ENCODE results near the gene AGPAT4.

Gene AGPAT4

DNA sequence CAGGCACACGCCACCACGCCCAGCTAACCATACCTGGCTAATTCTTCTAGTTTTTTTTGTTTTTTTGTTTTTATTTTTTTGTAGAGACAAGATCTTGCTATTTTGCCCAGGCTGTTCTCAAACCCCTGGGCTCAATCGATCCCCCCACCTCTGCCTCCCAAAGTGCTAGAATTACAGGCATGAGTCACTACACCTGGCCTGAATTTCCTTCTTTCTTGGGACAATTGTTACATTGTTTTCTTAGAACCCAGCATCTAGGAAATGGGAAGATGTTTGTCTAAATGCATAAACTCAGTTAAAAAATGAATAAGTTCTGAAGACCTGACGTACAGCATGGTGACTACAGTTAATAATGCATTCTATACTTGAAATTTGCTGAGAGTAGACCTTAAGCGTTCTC is 10.8 kb upstream of the AGPAT4 start:
- no CpG with 5 or more reads among the region's 5 CpGs for WGBS, 2 donors (ENCODE audit: extremely low coverage in 2 of 2, insufficient read length in 2 of 2, insufficient replicate concordance in 1 of 2)
- H3K27ac ChIP-seq (replicated peaks; ENCODE audit: low read length) = no peak overlapping the region
- H3K4ac ChIP-seq (ENCODE audit: low read length) = no peak overlapping the region
- H3K18ac ChIP-seq (ENCODE audit: low read length) = no peak overlapping the region
- no peak overlapping the region for H2AK5ac ChIP-seq (ENCODE audit: low read depth, low read length)
- H3K79me1 ChIP-seq (ENCODE audit: low read depth, low read length) = no peaks in the 10 kb centered on the region
- DNase-seq (ENCODE audit: low spot score) = no peak
- H2AFZ ChIP-seq (ENCODE audit: low read length) = no peak overlapping the region
- peaks cover 0 to 4% (median 0%) of the 10 kb centered on the region in 3 experiments for H3K27me3 ChIP-seq (ENCODE audit: control insufficient read depth in 3 of 3, insufficient read depth in 3 of 3, low read depth in 1 of 3, low read length in 3 of 3)
- H3K9ac ChIP-seq (ENCODE audit: low read depth, low read length, poor library complexity) = no peak overlapping the region
- H3K14ac ChIP-seq (ENCODE audit: low read length) = no peak overlapping the region
- H2BK15ac ChIP-seq (ENCODE audit: low read length) = no peak overlapping the region
- no peak overlapping the region for H3K23ac ChIP-seq (ENCODE audit: low read depth, low read length, poor library complexity)
- H3K9me3 ChIP-seq (replicated peaks in 1 of 2; ENCODE audit: control insufficient read depth in 2 of 2, insufficient read depth in 1 of 2, low read depth in 1 of 2, low read length in 2 of 2) = peaks cover 0 to 4% of the 10 kb centered on the region in 2 donors
- H2BK12ac ChIP-seq (ENCODE audit: low read length) = no peak overlapping the region
- peaks cover 0 to 3% of the 10 kb centered on the region in 2 donors for H3K4me1 ChIP-seq (ENCODE audit: control insufficient read depth in 2 of 2, insufficient read depth in 1 of 2, low read depth in 1 of 2, low read length in 2 of 2)
- no peak overlapping the region for H3K4me3 ChIP-seq (ENCODE audit: low read length in 2 of 2)
- H3K36me3 ChIP-seq (replicated peaks in 1 of 2; ENCODE audit: control insufficient read depth in 2 of 2, insufficient read depth in 2 of 2, low read length in 2 of 2) = no peaks in the 10 kb centered on the region
- no peak overlapping the region for H4K91ac ChIP-seq (ENCODE audit: low read depth, low read length, poor library complexity)
- no peak overlapping the region for H4K8ac ChIP-seq (ENCODE audit: low read depth, low read length)
- no peak overlapping the region for H2BK5ac ChIP-seq (ENCODE audit: low read length)
- no peak overlapping the region for H2BK120ac ChIP-seq (ENCODE audit: low read depth, low read length)
- no peak overlapping the region for H3K4me2 ChIP-seq (ENCODE audit: insufficient read depth, low read length, poor library complexity, severe bottlenecking)

- Histone ChIP-seq H3K9ac (ENCODE audit: low read depth, low read length, poor library complexity) (no peak overlapping the region), H3K36me3 (replicated peaks in 1 of 2; ENCODE audit: control insufficient read depth in 2 of 2, insufficient read depth in 2 of 2, low read length in 2 of 2) (no peaks in the 10 kb centered on the region), H3K9me3 (replicated peaks in 1 of 2; ENCODE audit: control insufficient read depth in 2 of 2, insufficient read depth in 1 of 2, low read depth in 1 of 2, low read length in 2 of 2) (peaks cover 0 to 4% of the 10 kb centered on the region in 2 donors), H3K4me2 (ENCODE audit: insufficient read depth, low read length, poor library complexity, severe bottlenecking) (no peak overlapping the region), H3K79me1 (ENCODE audit: low read depth, low read length) (no peaks in the 10 kb centered on the region), H3K27ac (replicated peaks; ENCODE audit: low read length) (no peak overlapping the region), H2AFZ (ENCODE audit: low read length) (no peak overlapping the region), H4K8ac (ENCODE audit: low read depth, low read length) (no peak overlapping the region), H3K14ac (ENCODE audit: low read length) (no peak overlapping the region), H3K4ac (ENCODE audit: low read length) (no peak overlapping the region), H3K4me1 (ENCODE audit: control insufficient read depth in 2 of 2, insufficient read depth in 1 of 2, low read depth in 1 of 2, low read length in 2 of 2) (no peaks in the 10 kb centered on the region), H3K27me3 (ENCODE audit: control insufficient read depth in 3 of 3, insufficient read depth in 3 of 3, low read depth in 1 of 3, low read length in 3 of 3) (no peaks in the 10 kb centered on the region), H2AK5ac (ENCODE audit: low read depth, low read length) (no peak overlapping the region), H3K4me3 (ENCODE audit: low read length in 2 of 2) (no peak overlapping the region), H2BK15ac (ENCODE audit: low read length) (no peak overlapping the region), H3K18ac (ENCODE audit: low read length) (no peak overlapping the region), H2BK12ac (ENCODE audit: low read length) (no peak overlapping the region), H3K23ac (ENCODE audit: low read depth, low read length, poor library complexity) (no peak overlapping the region), H2BK5ac (ENCODE audit: low read length) (no peak overlapping the region), H4K91ac (ENCODE audit: low read depth, low read length, poor library complexity) (no peak overlapping the region), H2BK120ac (ENCODE audit: low read depth, low read length) (no peak overlapping the region)
- WGBS, 2 donors (ENCODE audit: extremely low coverage in 2 of 2, insufficient read length in 2 of 2, insufficient replicate concordance in 1 of 2) = no CpG with 5 or more reads among the region's 5 CpGs
- DNase-seq (ENCODE audit: low spot score) = no peak
Observed at GRCh38 chr6:161281092-161281491, 7.2 kb upstream of the AGPAT4 start.

DNA sequence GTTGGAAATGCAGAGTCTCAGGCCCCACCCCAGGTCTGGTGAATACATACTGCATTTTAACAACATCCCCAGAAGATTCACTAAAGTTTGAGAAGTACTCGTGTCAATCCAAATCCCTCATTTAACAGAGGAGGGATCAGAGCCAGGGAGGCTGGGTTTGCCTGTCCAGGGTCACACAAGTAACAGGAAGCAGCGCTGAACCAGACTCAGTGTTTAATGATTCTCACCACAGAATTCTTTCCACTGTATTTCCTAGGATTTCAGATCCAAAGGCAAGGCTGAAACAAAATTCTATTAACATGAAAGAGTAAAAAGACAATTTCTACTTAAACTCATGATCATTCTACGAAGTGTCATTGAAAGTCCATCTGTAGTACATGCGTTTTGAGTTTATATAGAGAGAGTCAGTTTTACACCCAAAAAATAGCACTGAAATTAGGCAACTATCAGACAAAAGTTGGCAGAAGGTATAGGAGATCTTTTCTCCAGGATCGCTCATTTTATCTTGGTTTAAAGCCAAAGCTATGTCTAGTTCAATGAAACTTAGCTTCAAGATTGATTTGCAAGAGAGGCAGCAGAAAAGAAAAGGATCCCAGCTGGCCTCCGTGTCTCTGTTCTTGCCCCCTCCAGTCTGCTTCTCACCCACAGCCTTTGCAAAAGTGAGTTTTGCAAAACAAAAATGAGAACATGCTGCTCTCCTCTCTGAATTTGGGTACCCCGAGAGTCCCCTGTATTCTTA is 6.0 kb upstream of the AGPAT4 start:
- no peak overlapping the region for H3K18ac ChIP-seq (ENCODE audit: low read length)
- WGBS, 2 donors (ENCODE audit: extremely low coverage in 2 of 2, insufficient read length in 2 of 2, insufficient replicate concordance in 1 of 2) = no CpG with 5 or more reads among the region's 7 CpGs
- no peak overlapping the region for H3K4me2 ChIP-seq (ENCODE audit: insufficient read depth, low read length, poor library complexity, severe bottlenecking)
- no peak overlapping the region for H3K14ac ChIP-seq (ENCODE audit: low read length)
- no peak overlapping the region for H3K9ac ChIP-seq (ENCODE audit: low read depth, low read length, poor library complexity)
- H3K79me1 ChIP-seq (ENCODE audit: low read depth, low read length) = no peaks in the 10 kb centered on the region
- H3K27me3 ChIP-seq (ENCODE audit: control insufficient read depth in 3 of 3, insufficient read depth in 3 of 3, low read depth in 1 of 3, low read length in 3 of 3) = no peaks in the 10 kb centered on the region
- H2BK12ac ChIP-seq (ENCODE audit: low read length) = no peak overlapping the region
- H2AK5ac ChIP-seq (ENCODE audit: low read depth, low read length) = no peak overlapping the region
- peaks cover 2 to 4% of the 10 kb centered on the region in 2 donors for H3K4me1 ChIP-seq (ENCODE audit: control insufficient read depth in 2 of 2, insufficient read depth in 1 of 2, low read depth in 1 of 2, low read length in 2 of 2)
- no peaks in the 10 kb centered on the region for H3K36me3 ChIP-seq (replicated peaks in 1 of 2; ENCODE audit: control insufficient read depth in 2 of 2, insufficient read depth in 2 of 2, low read length in 2 of 2)
- H4K91ac ChIP-seq (ENCODE audit: low read depth, low read length, poor library complexity) = no peak overlapping the region
- peaks cover 0 to 4% of the 10 kb centered on the region in 2 donors for H3K9me3 ChIP-seq (replicated peaks in 1 of 2; ENCODE audit: control insufficient read depth in 2 of 2, insufficient read depth in 1 of 2, low read depth in 1 of 2, low read length in 2 of 2)
- no peak overlapping the region for H2BK120ac ChIP-seq (ENCODE audit: low read depth, low read length)
- H3K4ac ChIP-seq (ENCODE audit: low read length) = no peak overlapping the region
- DNase-seq (ENCODE audit: low spot score) = no peak
- H3K4me3 ChIP-seq (ENCODE audit: low read length in 2 of 2) = no peak overlapping the region
- H2AFZ ChIP-seq (ENCODE audit: low read length) = no peak overlapping the region
- no peak overlapping the region for H4K8ac ChIP-seq (ENCODE audit: low read depth, low read length)
- H3K27ac ChIP-seq (replicated peaks; ENCODE audit: low read length) = no peak overlapping the region
- H2BK15ac ChIP-seq (ENCODE audit: low read length) = no peak overlapping the region
- no peak overlapping the region for H3K23ac ChIP-seq (ENCODE audit: low read depth, low read length, poor library complexity)
- H2BK5ac ChIP-seq (ENCODE audit: low read length) = no peak overlapping the region

DNA sequence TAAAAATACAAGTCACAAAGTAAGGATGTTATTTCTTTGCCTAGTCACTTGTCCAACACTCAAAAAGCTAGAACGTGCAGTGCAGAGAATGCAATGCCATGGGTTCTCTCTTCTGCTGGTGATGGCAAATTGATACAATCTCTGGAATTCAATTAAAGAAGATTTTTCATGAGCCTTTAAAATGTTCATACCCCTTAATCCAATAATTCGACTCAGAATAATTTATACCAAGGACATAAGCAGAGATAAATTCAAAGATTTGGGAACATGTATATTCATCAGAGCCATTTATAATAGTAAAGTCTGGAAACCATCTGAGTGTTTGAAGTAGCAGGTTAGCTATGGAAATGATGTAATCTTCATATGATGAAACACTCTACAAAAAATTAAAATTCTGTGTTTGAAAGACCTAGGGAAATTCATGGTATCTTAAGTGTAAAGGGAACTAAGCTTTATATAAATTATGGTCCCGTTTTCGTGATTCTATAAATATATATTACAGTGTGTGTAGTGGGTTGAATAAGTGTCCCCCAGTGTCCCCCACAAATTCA is 2.8 kb upstream of the AGPAT4 start:
- no peak overlapping the region for H2BK120ac ChIP-seq (ENCODE audit: low read depth, low read length)
- no peak overlapping the region for H2AFZ ChIP-seq (ENCODE audit: low read length)
- no peaks in the 10 kb centered on the region for H3K27me3 ChIP-seq (ENCODE audit: control insufficient read depth in 3 of 3, insufficient read depth in 3 of 3, low read depth in 1 of 3, low read length in 3 of 3)
- peaks cover 0 to 4% of the 10 kb centered on the region in 2 donors for H3K9me3 ChIP-seq (replicated peaks in 1 of 2; ENCODE audit: control insufficient read depth in 2 of 2, insufficient read depth in 1 of 2, low read depth in 1 of 2, low read length in 2 of 2)
- no peak overlapping the region for H2BK12ac ChIP-seq (ENCODE audit: low read length)
- H3K9ac ChIP-seq (ENCODE audit: low read depth, low read length, poor library complexity) = no peak overlapping the region
- H3K79me1 ChIP-seq (ENCODE audit: low read depth, low read length) = no peaks in the 10 kb centered on the region
- H3K18ac ChIP-seq (ENCODE audit: low read length) = no peak overlapping the region
- H3K4ac ChIP-seq (ENCODE audit: low read length) = no peak overlapping the region
- H2BK5ac ChIP-seq (ENCODE audit: low read length) = no peak overlapping the region
- H3K36me3 ChIP-seq (replicated peaks in 1 of 2; ENCODE audit: control insufficient read depth in 2 of 2, insufficient read depth in 2 of 2, low read length in 2 of 2) = no peaks in the 10 kb centered on the region
- H3K4me1 ChIP-seq (ENCODE audit: control insufficient read depth in 2 of 2, insufficient read depth in 1 of 2, low read depth in 1 of 2, low read length in 2 of 2) = peaks cover 3 to 9% of the 10 kb centered on the region in 2 donors
- H3K23ac ChIP-seq (ENCODE audit: low read depth, low read length, poor library complexity) = no peak overlapping the region
- H2AK5ac ChIP-seq (ENCODE audit: low read depth, low read length) = no peak overlapping the region
- no peak overlapping the region for H3K27ac ChIP-seq (replicated peaks; ENCODE audit: low read length)
- WGBS, 2 donors (ENCODE audit: extremely low coverage in 2 of 2, insufficient read length in 2 of 2, insufficient replicate concordance in 1 of 2) = no CpG with 5 or more reads among the region's 4 CpGs
- H3K4me2 ChIP-seq (ENCODE audit: insufficient read depth, low read length, poor library complexity, severe bottlenecking) = no peak overlapping the region
- no peak overlapping the region for H4K8ac ChIP-seq (ENCODE audit: low read depth, low read length)
- no peak overlapping the region for H3K4me3 ChIP-seq (ENCODE audit: low read length in 2 of 2)
- H4K91ac ChIP-seq (ENCODE audit: low read depth, low read length, poor library complexity) = no peak overlapping the region
- no peak for DNase-seq (ENCODE audit: low spot score)
- no peak overlapping the region for H2BK15ac ChIP-seq (ENCODE audit: low read length)
- H3K14ac ChIP-seq (ENCODE audit: low read length) = no peak overlapping the region

Data from neuronal stem cell (in vitro differentiated cells).